Neural progenitor cell (in vitro differentiated cells): ENCODE data around the gene RIC8B.

Source experiments
- EZH2phosphoT487 ChIP-seq: fragments of 200-600 bp; sonication (generic); IDR thresholded peaks from 2 replicates; pipeline ENCODE4 v1.6.1; 2017; ENCODE audit warnings: antibody characterized with exemption
- TF ChIP-seq, protein P1 (sequence below): fragments of 200-600 bp; sonication (generic); IDR thresholded peaks from 2 replicates; pipeline ENCODE4 v1.5.1; 2017; ENCODE audit warnings: antibody characterized with exemption, mild to moderate bottlenecking

DNA sequence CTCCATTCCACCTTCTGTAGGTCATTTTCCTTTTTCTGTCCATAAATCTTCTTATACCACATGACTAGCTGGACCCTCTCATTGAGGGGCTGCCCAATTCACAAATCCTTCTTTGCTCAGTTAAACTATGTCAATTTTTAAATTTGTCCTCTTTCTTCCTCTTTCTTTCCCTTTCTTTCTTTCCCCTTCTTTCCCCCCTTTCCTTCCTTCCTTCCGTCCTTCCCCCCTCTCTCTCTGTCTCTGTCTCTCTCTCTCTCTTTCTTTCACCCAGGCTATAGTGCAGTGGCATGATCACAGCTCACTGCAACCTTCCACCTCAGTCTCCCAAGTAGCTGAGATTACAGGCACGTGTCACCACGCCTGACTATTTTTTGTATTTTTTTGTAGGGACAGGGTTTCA is 134.1 kb downstream of the RIC8B start:
- TF ChIP-seq, protein P1, sequence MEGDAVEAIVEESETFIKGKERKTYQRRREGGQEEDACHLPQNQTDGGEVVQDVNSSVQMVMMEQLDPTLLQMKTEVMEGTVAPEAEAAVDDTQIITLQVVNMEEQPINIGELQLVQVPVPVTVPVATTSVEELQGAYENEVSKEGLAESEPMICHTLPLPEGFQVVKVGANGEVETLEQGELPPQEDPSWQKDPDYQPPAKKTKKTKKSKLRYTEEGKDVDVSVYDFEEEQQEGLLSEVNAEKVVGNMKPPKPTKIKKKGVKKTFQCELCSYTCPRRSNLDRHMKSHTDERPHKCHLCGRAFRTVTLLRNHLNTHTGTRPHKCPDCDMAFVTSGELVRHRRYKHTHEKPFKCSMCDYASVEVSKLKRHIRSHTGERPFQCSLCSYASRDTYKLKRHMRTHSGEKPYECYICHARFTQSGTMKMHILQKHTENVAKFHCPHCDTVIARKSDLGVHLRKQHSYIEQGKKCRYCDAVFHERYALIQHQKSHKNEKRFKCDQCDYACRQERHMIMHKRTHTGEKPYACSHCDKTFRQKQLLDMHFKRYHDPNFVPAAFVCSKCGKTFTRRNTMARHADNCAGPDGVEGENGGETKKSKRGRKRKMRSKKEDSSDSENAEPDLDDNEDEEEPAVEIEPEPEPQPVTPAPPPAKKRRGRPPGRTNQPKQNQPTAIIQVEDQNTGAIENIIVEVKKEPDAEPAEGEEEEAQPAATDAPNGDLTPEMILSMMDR, result no peak
- TF ChIP-seq EZH2phosphoT487, result no peak
